A673 (cell line): ENCODE data around the gene CLEC16A.

Source experiments
- EZH2 ChIP-seq: fragments of 200-600 bp; sonication (generic); IDR thresholded peaks from 2 replicates; pipeline ENCODE4 v1.6.1; 2017; ENCODE audit warnings: borderline replicate concordance, low read depth, mild to moderate bottlenecking, mixed read lengths, antibody characterized with exemption, low read length; ENCODE audit not compliant: poor library complexity, severe bottlenecking
- TF ChIP-seq, protein P1 (sequence below): fragments of 300-800, 200-600 bp; sonication (generic); conservative IDR thresholded peaks from 2 replicates; pipeline ENCODE4 v1.5.1; 2017; ENCODE audit warnings: low read depth, mild to moderate bottlenecking, antibody characterized with exemption, low read length, moderate library complexity, mixed read lengths

- TF ChIP-seq, protein P1, sequence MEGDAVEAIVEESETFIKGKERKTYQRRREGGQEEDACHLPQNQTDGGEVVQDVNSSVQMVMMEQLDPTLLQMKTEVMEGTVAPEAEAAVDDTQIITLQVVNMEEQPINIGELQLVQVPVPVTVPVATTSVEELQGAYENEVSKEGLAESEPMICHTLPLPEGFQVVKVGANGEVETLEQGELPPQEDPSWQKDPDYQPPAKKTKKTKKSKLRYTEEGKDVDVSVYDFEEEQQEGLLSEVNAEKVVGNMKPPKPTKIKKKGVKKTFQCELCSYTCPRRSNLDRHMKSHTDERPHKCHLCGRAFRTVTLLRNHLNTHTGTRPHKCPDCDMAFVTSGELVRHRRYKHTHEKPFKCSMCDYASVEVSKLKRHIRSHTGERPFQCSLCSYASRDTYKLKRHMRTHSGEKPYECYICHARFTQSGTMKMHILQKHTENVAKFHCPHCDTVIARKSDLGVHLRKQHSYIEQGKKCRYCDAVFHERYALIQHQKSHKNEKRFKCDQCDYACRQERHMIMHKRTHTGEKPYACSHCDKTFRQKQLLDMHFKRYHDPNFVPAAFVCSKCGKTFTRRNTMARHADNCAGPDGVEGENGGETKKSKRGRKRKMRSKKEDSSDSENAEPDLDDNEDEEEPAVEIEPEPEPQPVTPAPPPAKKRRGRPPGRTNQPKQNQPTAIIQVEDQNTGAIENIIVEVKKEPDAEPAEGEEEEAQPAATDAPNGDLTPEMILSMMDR: no peak
- TF ChIP-seq EZH2: no peak
Observed at GRCh38 chr16:10957771-10958482, 13.6 kb downstream of the CLEC16A start.
